A549 (cell line): ENCODE results near the gene MERTK.

Experiments
- CBX2 ChIP-seq: fragments of 200-600 bp; sonication (generic); IDR thresholded peaks from 2 replicates; pipeline ENCODE4 v1.6.1; 2016; ENCODE audit warnings: low read depth, mild to moderate bottlenecking, borderline replicate concordance
- CEBPB ChIP-seq, 2 experiments: fragments of >200 bp in 1 of 2; sonication (Bioruptor Twin) in 1 of 2; formaldehyde crosslinking in 1 of 2; IDR thresholded peaks; 2 replicates each; pipeline ENCODE4 v1.6.1; 2012 to 2016
- CTCF ChIP-seq: fragments of >200 bp; sonication (Bioruptor Twin); formaldehyde crosslinking; IDR thresholded peaks from 3 replicates; pipeline ENCODE4 v1.5.1; 2016
- EHMT2 ChIP-seq: fragments of 200-600 bp; sonication (generic); IDR thresholded peaks from 2 replicates; pipeline ENCODE4 v1.6.1; 2016; ENCODE audit warnings: antibody characterized with exemption, low read depth, mild to moderate bottlenecking, moderate library complexity
- MAFK ChIP-seq: fragments of 450-650 bp; IDR thresholded peaks from 2 replicates; pipeline ENCODE4 v1.6.1; 2014; ENCODE audit not compliant: partially characterized antibody
- PHF8 ChIP-seq: fragments of 200-600 bp; sonication (generic); IDR thresholded peaks from 2 replicates; pipeline ENCODE4 v1.6.1; 2016; ENCODE audit warnings: low read depth, mild to moderate bottlenecking, antibody characterized with exemption, moderate library complexity, borderline replicate concordance

GRCh38 chr2:111898703-111899514, 502 bp downstream of the MERTK start:
- no peak for TF ChIP-seq CBX2
- TF ChIP-seq PHF8 = peak; percentile 72
- no peak for TF ChIP-seq EHMT2
- TF ChIP-seq MAFK = no peak
- no peak for TF ChIP-seq CTCF
- no peak for TF ChIP-seq CEBPB (IDR thresholded peaks at IDR 0.05)
